K562 (cell line): ENCODE results near the gene ASB13. TPM values are rescaled to one million over a fixed set of nuclear protein-coding genes. Genes with fewer than 3 reads are reported as not detected.

Experiments
- CTCF ChIP-seq, 3 experiments: IDR thresholded peaks in 2 of 3; conservative IDR thresholded peaks in 1 of 3; 2 replicates each; pipeline ENCODE4 v1.5.1; 2011 to 2012; ENCODE audit warnings: low read length in 3 of 3, mild to moderate bottlenecking in 3 of 3, control low read depth in 2 of 3, improper control_type of control experiment in 1 of 3, inconsistent platforms in 1 of 3, low read depth in 1 of 3, mixed read lengths in 1 of 3, moderate library complexity in 1 of 3; ENCODE audit not compliant: insufficient read depth in 2 of 3
- DEAF1 ChIP-seq: fragments of 450-650 bp; formaldehyde crosslinking; IDR thresholded peaks from 2 replicates; pipeline ENCODE4 v1.4.0; 2020; ENCODE audit warnings: mild to moderate bottlenecking, moderate library complexity
- GATAD2A ChIP-seq: fragments of 450-650 bp; IDR thresholded peaks from 2 replicates; pipeline ENCODE4 v1.6.1; 2017
- HNRNPL ChIP-seq: fragments of 200-400 bp; formaldehyde crosslinking; IDR thresholded peaks from 2 replicates; pipeline ENCODE4 v1.6.1; 2017; ENCODE audit warnings: low read depth, mild to moderate bottlenecking, low read length
- KLF16 ChIP-seq: IDR thresholded peaks from 2 replicates; pipeline ENCODE4 v1.6.1; 2016; ENCODE audit warnings: antibody characterized with exemption
- NRF1 ChIP-seq, 2 experiments: fragments of 450-650 bp; IDR thresholded peaks in 1 of 2; conservative IDR thresholded peaks in 1 of 2; 2 replicates each; pipeline ENCODE4 v1.6.1; 2014; ENCODE audit warnings: mild to moderate bottlenecking in 2 of 2
- RBFOX2 ChIP-seq: fragments of 200-400 bp; formaldehyde crosslinking; IDR thresholded peaks from 2 replicates; pipeline ENCODE4 v1.6.1; 2017; ENCODE audit warnings: low read depth, mild to moderate bottlenecking, low read length, moderate library complexity
- SOX6 ChIP-seq: fragments of 450-650 bp; IDR thresholded peaks from 2 replicates; pipeline ENCODE4 v1.6.1; 2014; ENCODE audit warnings: mild to moderate bottlenecking
- SP1 ChIP-seq: sonication (generic); formaldehyde crosslinking; IDR thresholded peaks from 2 replicates; pipeline ENCODE4 v1.8.1; 2022; ENCODE audit warnings: mild to moderate bottlenecking, missing genetic modification reagents
- SRF ChIP-seq, 2 experiments: fragments of 250-450, 450-650 bp in 1 of 2; sonication (Bioruptor Pico) in 1 of 2; sonication (generic) in 1 of 2; formaldehyde crosslinking; IDR thresholded peaks; 2 replicates each; pipeline versions ENCODE4 v1.5.0 to v1.5.1; 2020 to 2022; ENCODE audit warnings: mild to moderate bottlenecking in 1 of 2, missing genetic modification reagents in 1 of 2
- TEAD2 ChIP-seq: fragments of 450-650 bp; IDR thresholded peaks from 2 replicates; pipeline ENCODE4 v1.6.1; 2016; ENCODE audit warnings: missing genetic modification characterization, control low read depth, missing compliant biosample characterization
- ZBTB43 ChIP-seq: sonication (generic); formaldehyde crosslinking; IDR thresholded peaks from 2 replicates; pipeline ENCODE4 v1.8.0; 2023; ENCODE audit warnings: mild to moderate bottlenecking, missing genetic modification reagents
- ZMIZ1 ChIP-seq, 2 experiments: fragments of 150-350 bp in 1 of 2; IDR thresholded peaks; 2 replicates each; pipeline ENCODE4 v1.6.1; 2012 to 2016; ENCODE audit warnings: low read depth in 2 of 2, low read length in 2 of 2, mild to moderate bottlenecking in 1 of 2, moderate library complexity in 1 of 2
- ZNF639 ChIP-seq, 2 experiments: fragments of 200-800 bp in 1 of 2; sonication (Bioruptor generic) in 1 of 2; sonication (generic) in 1 of 2; formaldehyde crosslinking in 1 of 2; IDR thresholded peaks in 1 of 2; conservative IDR thresholded peaks in 1 of 2; 2 replicates each; pipeline versions ENCODE4 v1.5.0 to v1.6.1; 2016 to 2020; ENCODE audit warnings: missing compliant biosample characterization in 1 of 2, missing genetic modification characterization in 1 of 2, missing genetic modification reagents in 1 of 2
- polyA plus RNA-seq, 8 experiments: library from polyadenylated mRNA; depleted of rRNA in 4 of 8; stranded (reverse) in 5 of 8; unstranded in 3 of 8; fragments of >200 nt; fragmentation: Nextera tagmentation in 2 of 8; fragmentation: Illumina TruSeq in 1 of 8; extraction: Ambion mirVana in 2 of 8; extraction: Trizol in 1 of 8; gene quantifications; 2 replicates each; pipeline versions ENCODE4 v1.2.1 to v1.2.3, GENCODE V29; 2011 to 2014; ENCODE audit warnings: inconsistent platforms in 1 of 8, missing spikeins in 1 of 8
- total RNA-seq, 7 experiments: library from RNA; depleted of rRNA in 6 of 7; stranded (reverse); fragments of >200 nt in 6 of 7; fragmentation: Illumina TruSeq in 2 of 7; extraction: Trizol in 2 of 7; gene quantifications; 2 replicates each; pipeline versions ENCODE4 v1.2.1 to v1.2.3, GENCODE V29; 2011 to 2021; ENCODE audit warnings: low replicate concordance in 1 of 7

Gene ASB13
- total and polyA plus RNA-seq, 9 of the 15 experiments (the other 6 are each of a cell fraction or from before 2014, with no cell fraction given) = 5.2 to 28.8 (median 16.9) TPM

GRCh38 chr10:5623081-5623748 is 43.2 kb downstream of the ASB13 start (continued):
- TF ChIP-seq ZBTB43 (CRISPR knock-in tag) (peak; percentile 51; the same call in 1 of the 2 replicates), SRF (CRISPR knock-in tag; IDR thresholded peaks at IDR 0.05) (0 out of 4 replicates have a peak, but pooled peaks of 1 of the 2 experiments have one; percentile 21), ZNF639 (CRISPR knock-in tag; conservative IDR thresholded peaks at IDR 0.05 in 1 of 2, IDR thresholded peaks at IDR 0.05 in 1 of 2) (no peak), SP1 (CRISPR knock-in tag) (peak; percentile 44; the same call in 1 of the 2 replicates), RBFOX2 (0 out of 2 replicates have a peak, but pooled peaks have one; percentile 23), DEAF1 (CRISPR knock-in tag) (peak; percentile 88), NRF1 (conservative IDR thresholded peaks at IDR 0.05 in 1 of 2, IDR thresholded peaks at IDR 0.05 in 1 of 2) (peak; percentile 26 to 42; a peak in 1 of 4 replicates), CTCF (IDR thresholded peaks at IDR 0.05 in 2 of 3, conservative IDR thresholded peaks at IDR 0.05 in 1 of 3; ENCODE audit: insufficient read depth in 2 of 3, low read depth in 1 of 3, low read length in 3 of 3) (peak; percentile 90 to 93 (median 91)), GATAD2A (0 out of 2 replicates have a peak, but pooled peaks have one; percentile 66), HNRNPL (no peak), TEAD2 (tag) (no peak), KLF16 (peak; percentile 60; the same call in 1 of the 2 replicates), ZMIZ1 (IDR thresholded peaks at IDR 0.05; ENCODE audit: low read depth in 2 of 2, low read length in 2 of 2) (0 out of 4 replicates have a peak, but pooled peaks of 1 of the 2 experiments have one; percentile 35), SOX6 (0 out of 2 replicates have a peak, but pooled peaks have one; percentile 40)
